Stimulated activated naive B cell treated with anti-CD40 and anti-IgM and Interleukin-4, amounts not matched to agents 10 μg/mL and 1 μg/mL and 100 μg/mL, for 72 hours (primary cell): ENCODE data around the gene MAST4.

Source experiments
- ATAC-seq, 2 donors: fragments of 150-1000 bp; cut with Tn5 transposase; replicated peaks; 2 replicates each; pipeline ENCODE4 v1.10.0; 2021; ENCODE audit warnings: moderate library complexity in 1 of 2
- DNase-seq: peaks from one replicate; pipeline ENCODE4 v3.0.0; 2021
- H3K27ac Mint-ChIP-seq: one replicate; pipeline ENCODE4 v1.8.0; 2022; ENCODE audit warnings: mild to moderate bottlenecking, mixed read lengths
- H3K27me3 Mint-ChIP-seq, 2 donors: one replicate each; pipeline ENCODE4 v1.8.0; 2022; ENCODE audit warnings: mixed read lengths in 2 of 2
- H3K36me3 Mint-ChIP-seq, 2 donors: one replicate each; pipeline ENCODE4 v1.8.0; 2022; ENCODE audit warnings: mixed read lengths in 2 of 2, mild to moderate bottlenecking in 1 of 2
- H3K4me1 Mint-ChIP-seq, 2 donors: one replicate each; pipeline ENCODE4 v1.8.0; 2022; ENCODE audit warnings: mixed read lengths in 2 of 2, mild to moderate bottlenecking in 1 of 2
- H3K4me3 Mint-ChIP-seq, 2 donors: one replicate each; pipeline ENCODE4 v1.8.0; 2022; ENCODE audit warnings: mild to moderate bottlenecking in 2 of 2, mixed read lengths in 2 of 2, moderate library complexity in 1 of 2
- H3K9me3 Mint-ChIP-seq, 2 donors: one replicate each; pipeline ENCODE4 v1.8.0; 2022; ENCODE audit warnings: mixed read lengths in 2 of 2, mild to moderate bottlenecking in 1 of 2

The MAST4 gene

GRCh38 chr5:66839636-66840185 is 243.5 kb downstream of the MAST4 start:
- ATAC-seq (no peak), DNase-seq (no peak)
- peaks cover 16 to 24% of the 10 kb centered on the region in 2 donors for H3K27me3 Mint-ChIP-seq
- H3K27ac Mint-ChIP-seq = no peak overlapping the region
- peaks cover 0 to 1% of the 10 kb centered on the region in 2 donors for H3K9me3 Mint-ChIP-seq
- peaks cover 0 to 3% of the 10 kb centered on the region in 2 donors for H3K36me3 Mint-ChIP-seq
- H3K4me3 Mint-ChIP-seq = no peak overlapping the region
- H3K4me1 Mint-ChIP-seq = peaks cover 14 to 25% of the 10 kb centered on the region in 2 donors

- Mint-ChIP-seq H3K27me3 (peaks cover 16 to 25% of the 10 kb centered on the region in 2 donors), H3K4me3 (no peak overlapping the region), H3K27ac (peak overlapping the region; percentile 84), H3K4me1 (peaks cover 14 to 25% of the 10 kb centered on the region in 2 donors), H3K9me3 (peaks cover 0 to 1% of the 10 kb centered on the region in 2 donors), H3K36me3 (peaks cover 0 to 3% of the 10 kb centered on the region in 2 donors)
- peak; percentile 96 for ATAC-seq
- DNase-seq = peak; percentile 62
Measured at GRCh38 chr5:66840511-66841013, 244.4 kb downstream of the MAST4 start.

- ATAC-seq (peak; percentile 41), DNase-seq (no peak)
- Mint-ChIP-seq H3K9me3 (peaks cover 0 to 1% of the 10 kb centered on the region in 2 donors), H3K27me3 (peaks cover 18 to 24% of the 10 kb centered on the region in 2 donors), H3K27ac (peak overlapping the region; percentile 42), H3K4me1 (peaks cover 14 to 25% of the 10 kb centered on the region in 2 donors), H3K36me3 (peaks cover 0 to 3% of the 10 kb centered on the region in 2 donors), H3K4me3 (peak overlapping the region in 1 of 2 donors; percentile 25)
Measured at GRCh38 chr5:66841264-66841663, 245.1 kb downstream of the MAST4 start.

- Mint-ChIP-seq H3K4me3 (no peak overlapping the region), H3K36me3 (peaks cover 0 to 3% of the 10 kb centered on the region in 2 donors), H3K27me3 (peaks cover 24 to 26% of the 10 kb centered on the region in 2 donors), H3K27ac (no peak overlapping the region), H3K4me1 (peaks cover 14 to 25% of the 10 kb centered on the region in 2 donors), H3K9me3 (peaks cover 0 to 1% of the 10 kb centered on the region in 2 donors)
- no peak for DNase-seq
- ATAC-seq = no peak
Measured at GRCh38 chr5:66842540-66842939, 246.3 kb downstream of the MAST4 start.

- Mint-ChIP-seq H3K4me1 (peaks cover 14 to 25% of the 10 kb centered on the region in 2 donors), H3K27me3 (peaks cover 24 to 26% of the 10 kb centered on the region in 2 donors), H3K36me3 (peaks cover 0 to 3% of the 10 kb centered on the region in 2 donors), H3K9me3 (peaks cover 0 to 1% of the 10 kb centered on the region in 2 donors), H3K4me3 (no peak overlapping the region), H3K27ac (no peak overlapping the region)
- DNase-seq (no peak), ATAC-seq (no peak)
Measured at GRCh38 chr5:66843065-66843464, 246.9 kb downstream of the MAST4 start.

GRCh38 chr5:66848749-66849641 is 252.8 kb downstream of the MAST4 start:
- H3K4me3 Mint-ChIP-seq = no peak overlapping the region
- H3K4me1 Mint-ChIP-seq = peaks cover 2 to 6% of the 10 kb centered on the region in 2 donors
- no peaks in the 10 kb centered on the region for H3K36me3 Mint-ChIP-seq
- ATAC-seq (no peak), DNase-seq (no peak)
- H3K27me3 Mint-ChIP-seq = peaks cover 19 to 22% of the 10 kb centered on the region in 2 donors
- no peak overlapping the region for H3K27ac Mint-ChIP-seq
- H3K9me3 Mint-ChIP-seq = peaks cover 0 to 1% of the 10 kb centered on the region in 2 donors

- DNase-seq (no peak), ATAC-seq (no peak)
- no peaks in the 10 kb centered on the region for H3K36me3 Mint-ChIP-seq
- H3K27me3 Mint-ChIP-seq = peaks cover 14 to 22% of the 10 kb centered on the region in 2 donors
- no peak overlapping the region for H3K27ac Mint-ChIP-seq
- no peak overlapping the region for H3K4me3 Mint-ChIP-seq
- no peaks in the 10 kb centered on the region for H3K9me3 Mint-ChIP-seq
- H3K4me1 Mint-ChIP-seq = peaks cover 2 to 6% of the 10 kb centered on the region in 2 donors
Measured at GRCh38 chr5:66849803-66850202, 253.6 kb downstream of the MAST4 start.

- H3K4me1 Mint-ChIP-seq = peaks cover 2 to 6% of the 10 kb centered on the region in 2 donors
- no peak overlapping the region for H3K4me3 Mint-ChIP-seq
- no peaks in the 10 kb centered on the region for H3K9me3 Mint-ChIP-seq
- peaks cover 14 to 22% of the 10 kb centered on the region in 2 donors for H3K27me3 Mint-ChIP-seq
- ATAC-seq (no peak), DNase-seq (no peak)
- H3K27ac Mint-ChIP-seq = no peak overlapping the region
- no peaks in the 10 kb centered on the region for H3K36me3 Mint-ChIP-seq
Measured at GRCh38 chr5:66850354-66851075, 254.3 kb downstream of the MAST4 start.

- Mint-ChIP-seq H3K9me3 (no peaks in the 10 kb centered on the region), H3K4me3 (no peak overlapping the region), H3K4me1 (peaks cover 2 to 6% of the 10 kb centered on the region in 2 donors), H3K27me3 (peaks cover 14 to 20% of the 10 kb centered on the region in 2 donors), H3K36me3 (no peaks in the 10 kb centered on the region), H3K27ac (no peak overlapping the region)
- DNase-seq (no peak), ATAC-seq (no peak)
Measured at GRCh38 chr5:66851306-66851705, 255.1 kb downstream of the MAST4 start.

GRCh38 chr5:66854416-66854815 is 258.2 kb downstream of the MAST4 start:
- no peak overlapping the region for H3K4me3 Mint-ChIP-seq
- H3K27me3 Mint-ChIP-seq = peaks cover 2 to 5% of the 10 kb centered on the region in 2 donors
- H3K27ac Mint-ChIP-seq = no peak overlapping the region
- DNase-seq = no peak
- no peak for ATAC-seq
- H3K36me3 Mint-ChIP-seq = no peaks in the 10 kb centered on the region
- H3K4me1 Mint-ChIP-seq = peaks cover under 1 to 2% of the 10 kb centered on the region in 2 donors
- no peaks in the 10 kb centered on the region for H3K9me3 Mint-ChIP-seq

GRCh38 chr5:66856041-66856805 is 260.0 kb downstream of the MAST4 start:
- H3K9me3 Mint-ChIP-seq = no peaks in the 10 kb centered on the region
- ATAC-seq (no peak), DNase-seq (no peak)
- H3K4me1 Mint-ChIP-seq = no peaks in the 10 kb centered on the region
- H3K4me3 Mint-ChIP-seq = no peak overlapping the region
- no peak overlapping the region for H3K27ac Mint-ChIP-seq
- H3K36me3 Mint-ChIP-seq = no peaks in the 10 kb centered on the region
- peaks cover 0 to 12% of the 10 kb centered on the region in 2 donors for H3K27me3 Mint-ChIP-seq

- no peak overlapping the region for H3K27ac Mint-ChIP-seq
- peak in 1 of 2 donors; percentile 46 for ATAC-seq
- H3K4me3 Mint-ChIP-seq = no peak overlapping the region
- no peak for DNase-seq
- no peaks in the 10 kb centered on the region for H3K9me3 Mint-ChIP-seq
- H3K4me1 Mint-ChIP-seq = no peaks in the 10 kb centered on the region
- H3K36me3 Mint-ChIP-seq = no peaks in the 10 kb centered on the region
- peaks cover 6 to 25% of the 10 kb centered on the region in 2 donors for H3K27me3 Mint-ChIP-seq
Measured at GRCh38 chr5:66859526-66859925, 263.3 kb downstream of the MAST4 start.

- no peak for ATAC-seq
- H3K4me1 Mint-ChIP-seq = no peaks in the 10 kb centered on the region
Measured at GRCh38 chr5:66860199-66860975, 264.2 kb downstream of the MAST4 start.

More at GRCh38 chr5:66860199-66860975, 264.2 kb downstream of the MAST4 start:
- Mint-ChIP-seq H3K9me3 (no peaks in the 10 kb centered on the region), H3K36me3 (no peaks in the 10 kb centered on the region), H3K27ac (no peak overlapping the region), H3K27me3 (peaks cover 12 to 29% of the 10 kb centered on the region in 2 donors), H3K4me3 (no peak overlapping the region)
- DNase-seq = no peak
